ENCODE measurements around the gene SEPTIN3.

The SEPTIN3 gene

GRCh38 chr22:41971431-41971830 lies 2.2 kb downstream of the SEPTIN3 start:
- no peak overlapping the region for H3K4me3 ChIP-seq (ENCODE audit: low read depth, low read length)
- CTCF ChIA-PET, result interaction anchor here (1.0 to 6.2 kb wide), 6 partner anchors 8 to 473 kb away, joined by 3 to 52 read pairs (median 4); no protein-coding TSS in a partner anchor
- POLR2A ChIA-PET, result no interaction called here
- no peak for DNase-seq (ENCODE audit: low read depth, low spot score)
- TF ChIP-seq, protein P1, sequence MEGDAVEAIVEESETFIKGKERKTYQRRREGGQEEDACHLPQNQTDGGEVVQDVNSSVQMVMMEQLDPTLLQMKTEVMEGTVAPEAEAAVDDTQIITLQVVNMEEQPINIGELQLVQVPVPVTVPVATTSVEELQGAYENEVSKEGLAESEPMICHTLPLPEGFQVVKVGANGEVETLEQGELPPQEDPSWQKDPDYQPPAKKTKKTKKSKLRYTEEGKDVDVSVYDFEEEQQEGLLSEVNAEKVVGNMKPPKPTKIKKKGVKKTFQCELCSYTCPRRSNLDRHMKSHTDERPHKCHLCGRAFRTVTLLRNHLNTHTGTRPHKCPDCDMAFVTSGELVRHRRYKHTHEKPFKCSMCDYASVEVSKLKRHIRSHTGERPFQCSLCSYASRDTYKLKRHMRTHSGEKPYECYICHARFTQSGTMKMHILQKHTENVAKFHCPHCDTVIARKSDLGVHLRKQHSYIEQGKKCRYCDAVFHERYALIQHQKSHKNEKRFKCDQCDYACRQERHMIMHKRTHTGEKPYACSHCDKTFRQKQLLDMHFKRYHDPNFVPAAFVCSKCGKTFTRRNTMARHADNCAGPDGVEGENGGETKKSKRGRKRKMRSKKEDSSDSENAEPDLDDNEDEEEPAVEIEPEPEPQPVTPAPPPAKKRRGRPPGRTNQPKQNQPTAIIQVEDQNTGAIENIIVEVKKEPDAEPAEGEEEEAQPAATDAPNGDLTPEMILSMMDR (IDR thresholded peaks at IDR 0.05; ENCODE audit: insufficient read depth, low read length, missing control alignments), result no peak

DNA sequence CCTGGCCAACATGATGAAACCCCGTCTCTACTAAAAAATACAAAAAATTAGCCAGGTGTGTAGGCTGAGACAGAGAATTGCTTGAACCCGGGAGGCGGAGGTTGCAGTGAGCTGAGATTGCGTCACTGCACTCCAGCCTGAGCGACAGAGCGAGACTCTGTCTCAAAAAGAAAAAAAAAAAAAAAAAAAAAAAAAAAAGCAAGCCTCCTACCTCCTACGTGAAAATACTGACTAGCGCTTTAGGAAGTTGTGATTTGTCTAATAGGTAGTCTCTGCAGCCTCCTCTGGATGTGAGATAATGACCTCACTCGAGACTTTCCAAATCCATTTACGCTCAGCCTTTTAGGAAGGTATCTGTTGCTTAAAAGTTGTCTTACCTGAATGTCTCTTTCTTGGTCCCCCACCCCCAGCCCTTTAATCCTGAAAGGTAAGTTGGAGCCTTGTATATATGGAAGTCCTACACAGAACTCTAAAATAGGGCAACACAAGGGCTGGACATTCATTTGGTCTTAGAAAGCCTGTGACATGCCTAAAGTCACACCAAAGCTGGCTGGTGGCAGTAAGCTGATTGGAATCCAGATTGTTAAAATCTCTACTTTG lies 5.5 kb downstream of the SEPTIN3 start:
- ChIA-PET CTCF (interaction anchor here (1.8 kb wide), 1 partner anchor 10 kb away, joined by 3 read pairs; no protein-coding TSS in a partner anchor), POLR2A (no interaction called here)
- no peak for DNase-seq (ENCODE audit: low read depth, low spot score)

DNA sequence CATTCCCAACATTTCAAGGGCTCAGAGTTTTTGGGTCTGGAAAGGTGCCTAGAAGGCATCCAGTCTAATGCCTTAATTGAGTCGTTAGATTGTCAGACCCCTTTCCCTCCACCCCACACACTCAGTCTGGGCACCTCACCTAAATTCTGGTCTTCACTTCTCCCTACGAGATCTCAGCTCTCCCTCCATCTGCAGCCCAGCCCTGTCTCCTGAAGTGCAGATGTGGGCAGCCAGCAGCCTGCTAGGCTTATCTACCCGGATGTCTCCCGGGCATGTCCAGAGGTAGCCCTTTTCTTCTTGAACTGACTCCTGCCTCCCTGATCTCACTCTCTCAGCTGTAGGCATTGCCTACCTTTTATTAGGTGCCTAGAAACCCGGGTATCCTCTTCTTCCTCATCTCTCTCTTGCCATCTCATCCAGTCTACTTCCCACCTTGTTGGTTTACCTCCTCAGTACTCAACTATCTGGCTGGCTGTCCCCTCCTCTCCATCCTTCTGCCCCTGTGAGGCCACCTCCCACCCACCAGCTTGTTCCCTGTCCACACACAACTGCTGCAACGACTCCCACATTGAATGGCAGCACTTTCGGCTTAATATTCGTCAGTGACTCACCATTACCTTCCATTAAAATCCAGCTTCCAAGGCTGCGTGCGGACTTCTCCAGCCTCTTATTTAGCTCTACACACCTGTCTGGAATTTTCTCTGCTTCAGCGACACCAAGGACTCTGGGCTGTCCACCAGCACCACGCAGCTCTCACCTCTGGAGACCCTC lies 6.2 kb downstream of the SEPTIN3 start:
- DNase-seq (ENCODE audit: low read depth, low spot score), result no peak
- POLR2A ChIA-PET, result interaction anchor here (0.7 kb wide), 1 partner anchor 41 kb away, joined by 3 read pairs; no protein-coding TSS in a partner anchor
- no peak overlapping the region for H3K4me3 ChIP-seq (ENCODE audit: low read depth, low read length)
- TF ChIP-seq, protein P1 (IDR thresholded peaks at IDR 0.05; ENCODE audit: insufficient read depth, low read length, missing control alignments), result no peak
- CTCF ChIA-PET, result interaction anchor here (1.8 kb wide), 1 partner anchor 11 kb away, joined by 3 read pairs; no protein-coding TSS in a partner anchor

More for the DNA sequence above, 5.5 kb downstream of the SEPTIN3 start:
- TF ChIP-seq, protein P1 (IDR thresholded peaks at IDR 0.05; ENCODE audit: insufficient read depth, low read length, missing control alignments), result no peak
- H3K4me3 ChIP-seq (ENCODE audit: low read depth, low read length), result no peak overlapping the region

GRCh38 chr22:41976070-41976901 lies 7.0 kb downstream of the SEPTIN3 start:
- DNase-seq (ENCODE audit: low read depth, low spot score), result no peak
- H3K4me3 ChIP-seq (ENCODE audit: low read depth, low read length), result peak overlapping the region; percentile 34
- CTCF ChIA-PET, result interaction anchor here (1.8 kb wide), 1 partner anchor 12 kb away, joined by 3 read pairs; no protein-coding TSS in a partner anchor
- TF ChIP-seq, protein P1 (IDR thresholded peaks at IDR 0.05; ENCODE audit: insufficient read depth, low read length, missing control alignments), result no peak
- POLR2A ChIA-PET, result interaction anchor here (0.7 kb wide), 1 partner anchor 41 kb away, joined by 3 read pairs; no protein-coding TSS in a partner anchor

GRCh38 chr22:41976961-41977566 lies 7.8 kb downstream of the SEPTIN3 start:
- TF ChIP-seq, protein P1 (IDR thresholded peaks at IDR 0.05; ENCODE audit: insufficient read depth, low read length, missing control alignments), result no peak
- CTCF ChIA-PET, result interaction anchor here (1.8 kb wide), 1 partner anchor 10 kb away, joined by 8 read pairs; no protein-coding TSS in a partner anchor
- POLR2A ChIA-PET, result no interaction called here
- H3K4me3 ChIP-seq (ENCODE audit: low read depth, low read length), result peak overlapping the region; percentile 25
- no peak for DNase-seq (ENCODE audit: low read depth, low spot score)
